Measurements from ENCODE around the gene NKIRAS2. TPM values are rescaled to one million over a fixed set of nuclear protein-coding genes. Genes with fewer than 3 reads are reported as not detected.
A peak's percentile ranks its signal among the peaks of the same experiment; 100 is the strongest.

The NKIRAS2 gene
- total RNA-seq, 3 donors from 2014 or later = 29.5 to 34.9 (median 31.1) TPM

- ATAC-seq = no peak
- Histone ChIP-seq H3K4me3 (no peak overlapping the region), H3K36me3 (ENCODE audit: low read depth) (no peaks in the 10 kb centered on the region), H3K4me1 (ENCODE audit: low read depth) (peaks cover 20% of the 10 kb centered on the region), H3K9me3 (no peaks in the 10 kb centered on the region)
- intact Hi-C loops (cut with DNase I, micrococcal nuclease) = no loop called here
- no peak for TF ChIP-seq CTCF (IDR thresholded peaks at IDR 0.05)
- DNase-seq = peak in 1 of 3 donors; percentile 7
These were observed 32.2 kb upstream of the NKIRAS2 start for GRCh38 chr17:41987642-41988041.

GRCh38 chr17:41988418-41988817 is 31.5 kb upstream of the NKIRAS2 start:
- H3K9me3 ChIP-seq = no peaks in the 10 kb centered on the region
- ATAC-seq (no peak), DNase-seq (no peak)
- no peak for TF ChIP-seq CTCF (IDR thresholded peaks at IDR 0.05)
- peaks cover 20% of the 10 kb centered on the region for H3K4me1 ChIP-seq (ENCODE audit: low read depth)
- no peaks in the 10 kb centered on the region for H3K36me3 ChIP-seq (ENCODE audit: low read depth)
- intact Hi-C loops (cut with DNase I, micrococcal nuclease) = no loop called here
- no peak overlapping the region for H3K4me3 ChIP-seq

- no peak overlapping the region for H3K4me3 ChIP-seq
- intact Hi-C loops (cut with DNase I, micrococcal nuclease) = no loop called here
- H3K4me1 ChIP-seq (ENCODE audit: low read depth) = peaks cover 20% of the 10 kb centered on the region
- peaks cover 2% of the 10 kb centered on the region for H3K36me3 ChIP-seq (ENCODE audit: low read depth)
- no peaks in the 10 kb centered on the region for H3K9me3 ChIP-seq
- ATAC-seq (peak; percentile 90), DNase-seq (peak in 2 of 3 donors; percentile 7 to 52)
- TF ChIP-seq CTCF (IDR thresholded peaks at IDR 0.05) = no peak
These were observed 30.0 kb upstream of the NKIRAS2 start for GRCh38 chr17:41989702-41990419.

GRCh38 chr17:41992576-41992975 is 27.3 kb upstream of the NKIRAS2 start:
- Histone ChIP-seq H3K4me3 (no peak overlapping the region), H3K4me1 (ENCODE audit: low read depth) (peaks cover 20% of the 10 kb centered on the region), H3K9me3 (no peaks in the 10 kb centered on the region), H3K36me3 (ENCODE audit: low read depth) (peaks cover 12% of the 10 kb centered on the region)
- ATAC-seq (no peak), DNase-seq (no peak)
- TF ChIP-seq CTCF (IDR thresholded peaks at IDR 0.05) = no peak
- intact Hi-C loops (cut with DNase I, micrococcal nuclease) = no loop called here

GRCh38 chr17:41996855-41997164 is 23.1 kb upstream of the NKIRAS2 start:
- peaks cover 19% of the 10 kb centered on the region for H3K36me3 ChIP-seq (ENCODE audit: low read depth)
- no peaks in the 10 kb centered on the region for H3K9me3 ChIP-seq
- intact Hi-C loops (cut with DNase I, micrococcal nuclease) = no loop called here
- DNase-seq = no peak
- peaks cover 14% of the 10 kb centered on the region for H3K4me1 ChIP-seq (ENCODE audit: low read depth)
- no peak for ATAC-seq
- no peak overlapping the region for H3K4me3 ChIP-seq
- TF ChIP-seq CTCF (IDR thresholded peaks at IDR 0.05) = no peak

- peaks cover 19% of the 10 kb centered on the region for H3K36me3 ChIP-seq (ENCODE audit: low read depth)
- TF ChIP-seq CTCF (IDR thresholded peaks at IDR 0.05) = no peak
- intact Hi-C loops (cut with DNase I, micrococcal nuclease) = no loop called here
- no peaks in the 10 kb centered on the region for H3K9me3 ChIP-seq
- H3K4me3 ChIP-seq = no peak overlapping the region
- DNase-seq = no peak
- H3K4me1 ChIP-seq (ENCODE audit: low read depth) = peaks cover 29% of the 10 kb centered on the region
- ATAC-seq = no peak
These were observed 21.4 kb upstream of the NKIRAS2 start for GRCh38 chr17:41998497-41998896.
